ENCODE data around the gene AGRP. TPM values are rescaled to one million over a fixed set of nuclear protein-coding genes. Genes with fewer than 3 reads are reported as not detected.
A peak's percentile ranks its signal among the peaks of the same experiment; 100 is the strongest.

The AGRP gene
- total RNA-seq, 2 donors from 2014 or later, result 1.5 TPM; not detected in 1

DNA sequence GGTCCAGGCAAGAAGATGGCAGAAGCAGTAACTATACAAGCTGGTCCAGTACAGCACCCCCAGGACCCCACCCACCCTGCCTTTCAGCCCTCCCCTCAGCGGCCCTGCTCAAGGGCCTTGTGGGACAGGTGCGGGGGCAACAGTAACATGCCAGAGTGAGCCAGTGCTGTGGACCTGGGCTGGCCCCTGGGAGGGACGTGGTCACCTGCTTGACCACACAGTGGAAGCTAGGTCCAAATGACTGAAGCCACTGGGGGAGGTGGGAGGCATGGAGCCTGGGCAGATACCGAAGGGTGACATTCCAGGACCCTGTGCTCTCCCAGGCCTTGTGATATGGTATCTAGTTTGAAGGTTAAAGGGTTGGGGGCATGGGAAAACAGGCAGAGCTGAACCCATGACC lies 19.7 kb downstream of the AGRP start:
- 92% methylated on average over 4 of the region's 4 CpGs for WGBS
- TF ChIP-seq CTCF (IDR thresholded peaks at IDR 0.05), result no peak
- TF ChIP-seq POLR2AphosphoS5 (IDR thresholded peaks at IDR 0.05), result no peak
- no peak for TF ChIP-seq POLR2A (IDR thresholded peaks at IDR 0.05)
- Histone ChIP-seq H3K27me3 (replicated peaks; ENCODE audit: insufficient read depth) (no peaks in the 10 kb centered on the region), H3K36me3 (no peaks in the 10 kb centered on the region), H3K27ac (peak overlapping the region; percentile 91 to 92), H3K9me3 (no peaks in the 10 kb centered on the region), H3K4me1 (replicated peaks) (peaks cover 40% of the 10 kb centered on the region), H3K4me3 (no peak overlapping the region)
- no peak for DNase-seq (ENCODE audit: low spot score)
- intact Hi-C loops (cut with DNase I), result loop anchor here (2.0 kb wide), 1 partner anchor 35 kb away; no protein-coding TSS in a partner anchor

GRCh38 chr16:67463059-67463458 lies 20.3 kb downstream of the AGRP start:
- no peaks in the 10 kb centered on the region for H3K9me3 ChIP-seq
- H3K4me3 ChIP-seq, result no peak overlapping the region
- WGBS, result 59% methylated on average over 5 of the region's 5 CpGs
- peak overlapping the region; percentile 91 to 92 for H3K27ac ChIP-seq
- no peaks in the 10 kb centered on the region for H3K27me3 ChIP-seq (replicated peaks; ENCODE audit: insufficient read depth)
- peak; percentile 59 for DNase-seq (ENCODE audit: low spot score)
- H3K36me3 ChIP-seq, result no peaks in the 10 kb centered on the region
- H3K4me1 ChIP-seq (replicated peaks), result peaks cover 46% of the 10 kb centered on the region
- TF ChIP-seq POLR2AphosphoS5 (IDR thresholded peaks at IDR 0.05) (peak; percentile 57), POLR2A (IDR thresholded peaks at IDR 0.05) (no peak), CTCF (IDR thresholded peaks at IDR 0.05) (no peak)
- intact Hi-C loops (cut with DNase I), result no loop called here

DNA sequence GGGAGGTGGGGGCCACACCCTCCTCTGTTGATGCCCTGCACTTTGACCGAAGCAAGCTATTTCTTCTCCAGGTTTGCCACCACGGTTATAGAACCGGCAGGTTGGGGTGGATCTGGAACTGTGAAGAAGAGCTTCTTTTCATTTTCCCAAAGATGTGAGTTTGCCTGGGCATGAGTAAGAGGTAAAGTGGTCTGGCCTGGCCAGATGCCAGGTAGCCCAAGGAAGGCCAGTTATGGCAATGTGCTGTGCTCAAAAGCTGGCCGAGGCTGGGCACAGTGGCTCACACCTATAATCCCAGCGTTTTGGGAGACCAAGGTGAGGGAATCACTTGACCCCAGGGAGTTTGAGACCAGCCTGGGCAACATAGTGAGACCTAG lies 21.1 kb downstream of the AGRP start:
- Histone ChIP-seq H3K36me3 (no peaks in the 10 kb centered on the region), H3K9me3 (no peaks in the 10 kb centered on the region), H3K27me3 (replicated peaks; ENCODE audit: insufficient read depth) (no peaks in the 10 kb centered on the region), H3K27ac (peak overlapping the region; percentile 91 to 92), H3K4me1 (replicated peaks) (peaks cover 52% of the 10 kb centered on the region), H3K4me3 (no peak overlapping the region)
- intact Hi-C loops (cut with DNase I), result no loop called here
- DNase-seq (ENCODE audit: low spot score), result no peak
- WGBS, result 64% methylated on average over 5 of the region's 5 CpGs
- TF ChIP-seq POLR2A (IDR thresholded peaks at IDR 0.05) (no peak), CTCF (IDR thresholded peaks at IDR 0.05) (no peak), POLR2AphosphoS5 (IDR thresholded peaks at IDR 0.05) (no peak)

- Histone ChIP-seq H3K4me3 (no peak overlapping the region), H3K4me1 (replicated peaks) (peaks cover 58% of the 10 kb centered on the region), H3K36me3 (no peaks in the 10 kb centered on the region), H3K27me3 (replicated peaks; ENCODE audit: insufficient read depth) (no peaks in the 10 kb centered on the region), H3K9me3 (no peaks in the 10 kb centered on the region), H3K27ac (peak overlapping the region; percentile 91 to 92)
- intact Hi-C loops (cut with DNase I), result no loop called here
- 30% methylated on average over 8 of the region's 8 CpGs for WGBS
- TF ChIP-seq POLR2AphosphoS5 (IDR thresholded peaks at IDR 0.05) (peak; percentile 98), POLR2A (IDR thresholded peaks at IDR 0.05) (peak; percentile 17), CTCF (IDR thresholded peaks at IDR 0.05) (no peak)
- peak; percentile 96 for DNase-seq (ENCODE audit: low spot score)
These were observed 21.6 kb downstream of the AGRP start for GRCh38 chr16:67461600-67462278.

- Histone ChIP-seq H3K9me3 (no peaks in the 10 kb centered on the region), H3K4me3 (no peak overlapping the region), H3K27ac (peak overlapping the region; percentile 91 to 92), H3K27me3 (replicated peaks; ENCODE audit: insufficient read depth) (no peaks in the 10 kb centered on the region), H3K36me3 (no peaks in the 10 kb centered on the region), H3K4me1 (replicated peaks) (peaks cover 61% of the 10 kb centered on the region)
- TF ChIP-seq POLR2A (IDR thresholded peaks at IDR 0.05), result no peak
- TF ChIP-seq CTCF (IDR thresholded peaks at IDR 0.05), result no peak
- TF ChIP-seq POLR2AphosphoS5 (IDR thresholded peaks at IDR 0.05), result no peak
- DNase-seq (ENCODE audit: low spot score), result no peak
- 87% methylated on average over 2 of the region's 2 CpGs for WGBS
- intact Hi-C loops (cut with DNase I), result no loop called here
These were observed 22.4 kb downstream of the AGRP start for GRCh38 chr16:67460961-67461360.
